HCT116 (cell line): ENCODE results near the gene PDE6D. TPM values are rescaled to one million over a fixed set of nuclear protein-coding genes. Genes with fewer than 3 reads are reported as not detected.

Experiments
- ATAC-seq: fragments of 200-7000 bp; cut with Tn5 transposase; 2 replicates; pipeline ENCODE4 v1.9.1; 2020; ENCODE audit warnings: mild to moderate bottlenecking, moderate library complexity
- BruUV-seq: library from RNA; stranded (reverse); fragments of 400-500 nt; replicated peaks from 2 replicates; lab custom pipeline; 2021; lab: Mats Ljungman, UMichigan
- CTCF ChIA-PET: fragments of 300-600 bp; sonication (Branson Sonifier 250); formaldehyde crosslinking; loops from one replicate; lab custom pipeline; 2021; ENCODE audit warnings: antibody characterized with exemption; lab: Charles Lee
- POLR2A ChIA-PET: fragments of 300-600, 350-600 bp; sonication (Branson Sonifier 250); formaldehyde crosslinking; loops from one replicate; lab custom pipeline; 2021; ENCODE audit warnings: antibody characterized with exemption; lab: Charles Lee
- RAD21 ChIA-PET, 2 experiments: fragments of 300-600 bp; sonication (Branson Sonifier 250); formaldehyde crosslinking; loops; one replicate each; lab custom pipeline; 2023; ENCODE audit warnings: low total read pairs in 2 of 2; ENCODE audit not compliant: uncharacterized antibody in 2 of 2, unreplicated experiment in 2 of 2, low non-redundant PET in 1 of 2; lab: Charles Lee
- DNase-seq: peaks from one replicate; pipeline ENCODE4 v3.0.0-alpha.2; 2010; ENCODE audit warnings: low read depth, low spot score
- H2AFZ ChIP-seq: fragments of 200-600 bp; shearing (Covaris generic), sonication (generic); 2 replicates; pipeline ENCODE4 v1.6.1; 2017; ENCODE audit warnings: low read depth, mixed run types, mixed read lengths, antibody characterized with exemption, low read length; ENCODE audit not compliant: poor library complexity, severe bottlenecking
- H3K27ac ChIP-seq: 2 replicates; pipeline ENCODE4 v1.5.1; 2012; ENCODE audit warnings: low read depth, low read length
- H3K27me3 ChIP-seq: fragments of 200-600 bp; sonication (generic); 2 replicates; pipeline ENCODE4 v1.6.1; 2016; ENCODE audit warnings: mixed run types, low read length, mixed read lengths; ENCODE audit not compliant: insufficient read depth
- H3K36me3 ChIP-seq, 2 experiments: fragments of 200-500 bp in 1 of 2; fragments of 200-600 bp in 1 of 2; sonication (Bioruptor generic) in 1 of 2; sonication (generic) in 1 of 2; 2 replicates each; pipeline versions ENCODE4 v1.5.1 to v1.6.1; 2014 to 2016; ENCODE audit warnings: low read length in 2 of 2, inconsistent platforms in 1 of 2, mixed read lengths in 1 of 2, mixed run types in 1 of 2; ENCODE audit not compliant: insufficient read depth in 2 of 2, control insufficient read depth in 1 of 2
- H3K4me1 ChIP-seq, 2 experiments: fragments of 200-600 bp in 1 of 2; sonication (generic) in 1 of 2; 2 replicates each; pipeline versions ENCODE4 v1.5.1 to v1.6.1; 2012 to 2017; ENCODE audit warnings: low read length in 2 of 2, inconsistent platforms in 1 of 2, mild to moderate bottlenecking in 1 of 2, mixed read lengths in 1 of 2, mixed run types in 1 of 2, moderate library complexity in 1 of 2; ENCODE audit not compliant: insufficient read depth in 2 of 2, control insufficient read depth in 1 of 2
- H3K4me2 ChIP-seq: fragments of 200-600 bp; sonication (generic); 2 replicates; pipeline ENCODE4 v1.6.1; 2017; ENCODE audit warnings: mixed run types, low read length, mixed read lengths
- H3K4me3 ChIP-seq, 2 experiments: fragments of 200-600 bp in 1 of 2; sonication (generic) in 1 of 2; replicated peaks in 1 of 2; 2 replicates each; pipeline ENCODE4 v1.5.1; 2011 to 2016; ENCODE audit warnings: low read length in 2 of 2, control low read depth in 1 of 2, low read depth in 1 of 2, mild to moderate bottlenecking in 1 of 2, mixed read lengths in 1 of 2, mixed run types in 1 of 2
- H3K79me2 ChIP-seq: fragments of 200-600 bp; sonication (generic); 2 replicates; pipeline ENCODE4 v1.6.1; 2017; ENCODE audit warnings: mild to moderate bottlenecking, mixed run types, low read length, moderate library complexity, mixed read lengths; ENCODE audit not compliant: insufficient read depth
- H3K9ac ChIP-seq: fragments of 200-600 bp; sonication (generic); 2 replicates; pipeline ENCODE4 v1.6.1; 2016; ENCODE audit warnings: low read length, mixed read lengths
- H3K9me2 ChIP-seq: fragments of 200-600 bp; sonication (generic), shearing (Covaris generic); 2 replicates; pipeline ENCODE4 v1.6.1; 2017; ENCODE audit warnings: mixed run types, mild to moderate bottlenecking, moderate library complexity; ENCODE audit not compliant: insufficient read depth
- H3K9me3 ChIP-seq, 2 experiments: fragments of 200-500 bp in 1 of 2; fragments of 200-600 bp in 1 of 2; sonication (Bioruptor generic) in 1 of 2; sonication (generic) in 1 of 2; 2 replicates each; pipeline ENCODE4 v1.6.1; 2014 to 2017; ENCODE audit warnings: low read length in 2 of 2, mixed read lengths in 2 of 2, inconsistent platforms in 1 of 2, low read depth in 1 of 2, mild to moderate bottlenecking in 1 of 2, mixed run types in 1 of 2, moderate library complexity in 1 of 2; ENCODE audit not compliant: control insufficient read depth in 1 of 2, insufficient read depth in 1 of 2
- H4K20me1 ChIP-seq: fragments of 200-600 bp; sonication (generic), shearing (Covaris generic); 2 replicates; pipeline ENCODE4 v1.6.1; 2017; ENCODE audit warnings: mixed run types, mild to moderate bottlenecking, moderate library complexity; ENCODE audit not compliant: insufficient read depth
- CBX3 ChIP-seq: IDR thresholded peaks from 2 replicates; pipeline ENCODE4 v1.6.1; 2012; ENCODE audit warnings: low read depth
- CEBPB ChIP-seq: IDR thresholded peaks from 2 replicates; pipeline ENCODE4 v1.6.1; 2012; ENCODE audit warnings: low read depth
- ELF1 ChIP-seq: IDR thresholded peaks from 2 replicates; pipeline ENCODE4 v1.6.1; 2012; ENCODE audit warnings: low read depth, borderline replicate concordance
- intact Hi-C: fragments of 100-400 bp; cut with micrococcal nuclease; formaldehyde crosslinking; loops from 2 replicates; pipeline ENCODE4 v1.10.0; 2022
- total RNA-seq: library from RNA; stranded (reverse); gene quantifications from one replicate; pipeline ENCODE4 v1.2.1, GENCODE V29; 2021; ENCODE audit not compliant: unreplicated experiment

Gene PDE6D
- total RNA-seq, 1 experiment from 2014 or later: 26.6 TPM

DNA sequence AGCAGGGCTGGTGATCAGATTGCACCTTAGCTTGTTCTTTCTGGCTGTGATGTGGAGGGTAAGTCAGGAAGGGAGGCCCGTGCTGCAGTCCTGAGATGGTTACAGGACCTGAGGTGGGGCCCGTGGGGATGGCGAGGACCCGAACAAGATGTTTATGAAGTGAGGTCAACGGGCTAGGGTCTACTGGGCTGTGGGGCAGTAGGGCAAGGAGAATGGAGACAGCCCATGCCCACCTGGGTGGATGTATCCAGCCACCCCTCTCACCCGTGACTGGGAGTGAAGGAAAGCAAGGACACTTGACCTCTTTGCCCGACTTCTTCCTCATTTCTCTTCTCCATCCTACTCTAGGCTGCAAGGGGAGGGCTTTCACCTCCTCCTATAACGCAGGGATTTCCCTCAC is 54.8 kb downstream of the PDE6D start:
- no peaks in the 10 kb centered on the region for H3K9me3 ChIP-seq
- H3K27me3 ChIP-seq: no peaks in the 10 kb centered on the region
- H3K36me3 ChIP-seq: no peaks in the 10 kb centered on the region
- no peak for TF ChIP-seq CEBPB
- no peak overlapping the region for H3K4me2 ChIP-seq
- ChIA-PET POLR2A (no interaction called here), CTCF (interaction anchor here (3.1 kb wide), 1 partner anchor 12 kb away, joined by 28 read pairs; no protein-coding TSS in a partner anchor), RAD21 (no interaction called here)
- no TSS peak for BruUV-seq
- no peak for ATAC-seq
- no peaks in the 10 kb centered on the region for H3K9me2 ChIP-seq
- no peaks in the 10 kb centered on the region for H3K79me2 ChIP-seq
- DNase-seq: no peak
- H3K9ac ChIP-seq: no peak overlapping the region
- H2AFZ ChIP-seq: no peak overlapping the region
- intact Hi-C loops: no loop called here
- no peak overlapping the region for H3K27ac ChIP-seq
- H3K4me1 ChIP-seq: peaks cover 0 to 5% of the 10 kb centered on the region in 2 experiments; a peak in 1 of 4 replicates
- no peaks in the 10 kb centered on the region for H4K20me1 ChIP-seq
- H3K4me3 ChIP-seq: no peak overlapping the region

DNA sequence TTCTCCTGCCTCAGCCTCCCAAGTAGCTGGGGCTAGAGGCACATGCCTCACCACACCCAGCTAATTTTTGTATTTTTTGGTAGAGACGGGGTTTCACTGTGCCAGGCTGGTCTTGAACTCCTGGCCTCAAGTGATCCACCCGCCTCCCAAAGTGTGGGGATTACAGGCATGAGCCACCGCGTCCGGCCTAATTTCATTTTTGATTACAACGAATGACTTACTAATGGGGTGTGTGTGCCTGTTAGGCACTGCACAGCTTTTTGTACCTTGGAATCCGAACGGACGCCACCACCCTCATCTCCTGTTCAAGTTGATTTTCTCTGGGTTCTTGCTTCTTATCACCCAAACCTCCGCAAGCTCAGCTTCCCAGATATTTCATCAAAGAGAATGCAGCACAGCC is 55.6 kb downstream of the PDE6D start:
- BruUV-seq: no TSS peak

More for the DNA sequence above, 55.6 kb downstream of the PDE6D start:
- Histone ChIP-seq H4K20me1 (no peaks in the 10 kb centered on the region), H3K27ac (no peak overlapping the region), H3K36me3 (no peaks in the 10 kb centered on the region), H3K9me3 (no peaks in the 10 kb centered on the region), H3K4me3 (no peak overlapping the region), H3K9ac (no peak overlapping the region), H3K4me1 (peaks cover 0 to 7% of the 10 kb centered on the region in 2 experiments; a peak in 1 of 4 replicates), H3K4me2 (no peak overlapping the region), H3K27me3 (no peaks in the 10 kb centered on the region), H2AFZ (no peak overlapping the region), H3K79me2 (no peaks in the 10 kb centered on the region), H3K9me2 (no peaks in the 10 kb centered on the region)
- no peak for ATAC-seq
- CTCF ChIA-PET: interaction anchor here (3.1 kb wide), 1 partner anchor 11 kb away, joined by 28 read pairs; no protein-coding TSS in a partner anchor
- no peak for DNase-seq
- intact Hi-C loops: no loop called here
- TF ChIP-seq CBX3: no peak
- no peak for TF ChIP-seq ELF1
- POLR2A ChIA-PET: no interaction called here
- RAD21 ChIA-PET: no interaction called here
